Measurements from ENCODE around the gene ADAMTS19. TPM values are rescaled to one million over a fixed set of nuclear protein-coding genes. Genes with fewer than 3 reads are reported as not detected.

ADAMTS19 gene
- total and polyA plus RNA-seq, 9 of the 15 experiments (the other 6 are each of a cell fraction or from before 2014, with no cell fraction given) = not detected

GRCh38 chr5:129656952-129657351 is 196.9 kb downstream of the ADAMTS19 start:
- WGBS (ENCODE audit: insufficient coverage, low coverage, missing lambda C conversion rate) = 0% methylated on average over 2 of the region's 2 CpGs
- FAIRE-seq (no peak), ATAC-seq (no peak), DNase-seq (ENCODE audit: extremely low read depth in 1 of 4, low spot score in 3 of 4) (no peak)
- no peak overlapping the region for H2AFZ ChIP-seq (ENCODE audit: low read depth, low read length)
- no peaks in the 10 kb centered on the region for H3K79me2 ChIP-seq (ENCODE audit: control insufficient read depth, insufficient read depth, low read length)
- H4K20me1 ChIP-seq (replicated peaks; ENCODE audit: control insufficient read depth, insufficient read depth, low read length) = no peaks in the 10 kb centered on the region
- 0 out of 2 replicates have a peak, but pooled peaks cover 1% of the 10 kb centered on the region for H3K9me3 ChIP-seq (replicated peaks; ENCODE audit: control insufficient read depth, insufficient read depth, low read depth, low read length)
- no peak overlapping the region for H3K4me2 ChIP-seq (ENCODE audit: insufficient read depth, low read length)
- no peaks in the 10 kb centered on the region for H3K4me1 ChIP-seq (replicated peaks in 1 of 2; ENCODE audit: control insufficient read depth in 2 of 2, insufficient read depth in 2 of 2, low read length in 2 of 2)
- H3K9ac ChIP-seq (ENCODE audit: insufficient read depth in 1 of 2, low read depth in 2 of 2, low read length in 2 of 2) = no peak overlapping the region
- intact Hi-C loops (cut with micrococcal nuclease) = no loop called here
- no peaks in the 10 kb centered on the region for H3K36me3 ChIP-seq (ENCODE audit: control insufficient read depth, insufficient read depth, low read length)
- TF ChIP-seq PRDM10 (IDR thresholded peaks at IDR 0.05; ENCODE audit: partially characterized antibody) (no peak), KAT8 (IDR thresholded peaks at IDR 0.05; ENCODE audit: low read depth) (no peak)
- no peak overlapping the region for H3K27ac ChIP-seq (ENCODE audit: extremely low read depth, low read depth, low read length)
- ChIA-PET POLR2A (no interaction called here), CTCF (ENCODE audit: low intra/inter-chr PET ratio) (no interaction called here)
- no peak overlapping the region for H3K4me3 ChIP-seq
- in situ Hi-C loops (cut with MboI) = no loop called here
- BruUV-seq (replicated peaks) = no TSS peak
- H3K27me3 ChIP-seq (ENCODE audit: control insufficient read depth in 2 of 2, insufficient read depth in 2 of 2, low read length in 2 of 2) = no peaks in the 10 kb centered on the region
- no peaks in the 10 kb centered on the region for H3K9me1 ChIP-seq (ENCODE audit: control insufficient read depth, insufficient read depth, low read length)

DNA sequence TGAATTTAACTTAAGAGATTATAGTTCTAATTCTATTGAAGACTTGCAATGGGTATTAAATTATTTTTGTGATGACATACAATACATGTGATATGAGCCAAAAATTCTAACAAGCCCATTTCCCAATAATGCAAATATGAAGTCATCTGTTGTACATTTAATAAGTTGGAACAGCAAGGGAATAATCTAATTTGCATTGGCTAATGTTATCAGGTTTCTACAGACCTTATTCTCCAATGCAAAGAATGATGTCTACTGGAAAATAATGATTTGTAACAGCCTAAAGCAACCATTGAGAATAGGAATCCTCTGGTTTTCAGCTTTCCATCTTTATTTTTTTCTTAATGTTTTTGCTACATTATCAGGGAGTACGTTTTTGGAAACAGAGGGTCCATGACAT is 198.7 kb downstream of the ADAMTS19 start:
- no peaks in the 10 kb centered on the region for H3K4me1 ChIP-seq (replicated peaks in 1 of 2; ENCODE audit: control insufficient read depth in 2 of 2, insufficient read depth in 2 of 2, low read length in 2 of 2)
- intact Hi-C loops (cut with micrococcal nuclease) (no loop called here), in situ Hi-C loops (cut with MboI) (no loop called here)
- BruUV-seq (replicated peaks) = no TSS peak
- H3K9me1 ChIP-seq (ENCODE audit: control insufficient read depth, insufficient read depth, low read length) = no peaks in the 10 kb centered on the region
- H3K9ac ChIP-seq (ENCODE audit: insufficient read depth in 1 of 2, low read depth in 2 of 2, low read length in 2 of 2) = no peak overlapping the region
- H2AFZ ChIP-seq (ENCODE audit: low read depth, low read length) = no peak overlapping the region
- no peaks in the 10 kb centered on the region for H3K79me2 ChIP-seq (ENCODE audit: control insufficient read depth, insufficient read depth, low read length)
- H4K20me1 ChIP-seq (replicated peaks; ENCODE audit: control insufficient read depth, insufficient read depth, low read length) = no peaks in the 10 kb centered on the region
- DNase-seq (ENCODE audit: extremely low read depth in 1 of 4, low spot score in 3 of 4) = no peak
- no peak for ATAC-seq
- ChIA-PET POLR2A (no interaction called here), CTCF (ENCODE audit: low intra/inter-chr PET ratio) (no interaction called here)
- H3K36me3 ChIP-seq (ENCODE audit: control insufficient read depth, insufficient read depth, low read length) = no peaks in the 10 kb centered on the region
- no peak for FAIRE-seq
- no peaks in the 10 kb centered on the region for H3K27me3 ChIP-seq (ENCODE audit: control insufficient read depth in 2 of 2, insufficient read depth in 2 of 2, low read length in 2 of 2)
- TF ChIP-seq ZNF263 (CRISPR knock-in tag; IDR thresholded peaks at IDR 0.05; ENCODE audit: borderline replicate concordance) = no peak
- no peak for TF ChIP-seq HDAC6 (IDR thresholded peaks at IDR 0.05; ENCODE audit: low read depth, low read length)
- TF ChIP-seq BMI1 (IDR thresholded peaks at IDR 0.05; ENCODE audit: low read length) = no peak
- no peak for TF ChIP-seq SIX5 (IDR thresholded peaks at IDR 0.05; ENCODE audit: borderline replicate concordance in 1 of 2, insufficient read depth in 1 of 2, low read depth in 1 of 2, low read length in 2 of 2)
- no peak overlapping the region for H3K4me2 ChIP-seq (ENCODE audit: insufficient read depth, low read length)
- 0% methylated on average over 1 of the region's 1 CpG for WGBS (ENCODE audit: insufficient coverage, low coverage, missing lambda C conversion rate)
- H3K4me3 ChIP-seq = no peak overlapping the region
- no peak overlapping the region for H3K27ac ChIP-seq (ENCODE audit: extremely low read depth, low read depth, low read length)
- 0 out of 2 replicates have a peak, but pooled peaks cover 1% of the 10 kb centered on the region for H3K9me3 ChIP-seq (replicated peaks; ENCODE audit: control insufficient read depth, insufficient read depth, low read depth, low read length)

Measured in K562 (cell line).